ENCODE results near the gene FANCC.
"Not testable (repeated sequence)": the region's sequence is repeated elsewhere in the genome, so short reads cannot be mapped to it uniquely, and the experiment has no call there.

Gene FANCC

DNA sequence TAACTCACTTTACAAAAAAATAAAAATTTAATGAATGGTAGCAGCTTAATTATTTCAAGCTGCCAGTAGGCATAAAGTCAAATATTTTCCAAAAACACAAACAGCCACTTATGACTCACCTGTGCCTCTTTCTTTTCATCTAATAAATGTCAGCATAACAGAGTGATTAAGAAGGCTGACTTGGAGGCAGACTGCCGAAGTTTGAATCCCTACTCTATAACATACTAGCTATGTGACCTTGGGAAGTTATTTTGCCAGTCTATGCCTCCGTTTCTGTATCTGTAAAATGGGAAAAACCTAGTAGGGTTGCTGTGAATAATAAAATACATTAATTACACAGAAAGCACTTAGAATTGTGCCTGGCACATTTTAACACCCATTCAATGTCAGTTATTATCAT is 33.8 kb downstream of the FANCC start:
- no peak for DNase-seq (ENCODE audit: low read depth in 2 of 2)

DNA sequence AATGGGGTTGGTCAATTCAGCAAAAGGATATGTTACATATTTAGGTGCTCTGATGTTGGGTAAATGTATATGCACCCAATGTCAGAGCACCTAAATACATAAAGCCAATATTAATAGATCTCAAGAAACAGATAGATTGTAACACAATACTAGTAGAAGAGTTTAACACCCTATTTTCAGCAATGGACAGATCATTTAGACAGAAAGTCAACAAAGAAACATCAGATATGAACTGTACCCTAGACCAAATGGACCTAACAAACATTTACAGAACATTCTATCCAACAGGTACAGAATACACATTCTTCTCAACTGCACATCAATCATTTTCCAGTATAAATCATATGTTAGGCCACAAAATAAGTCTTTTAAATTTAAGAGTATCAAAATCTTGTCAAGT is 35.2 kb downstream of the FANCC start:
- no peak for DNase-seq (ENCODE audit: low read depth in 2 of 2)

DNA sequence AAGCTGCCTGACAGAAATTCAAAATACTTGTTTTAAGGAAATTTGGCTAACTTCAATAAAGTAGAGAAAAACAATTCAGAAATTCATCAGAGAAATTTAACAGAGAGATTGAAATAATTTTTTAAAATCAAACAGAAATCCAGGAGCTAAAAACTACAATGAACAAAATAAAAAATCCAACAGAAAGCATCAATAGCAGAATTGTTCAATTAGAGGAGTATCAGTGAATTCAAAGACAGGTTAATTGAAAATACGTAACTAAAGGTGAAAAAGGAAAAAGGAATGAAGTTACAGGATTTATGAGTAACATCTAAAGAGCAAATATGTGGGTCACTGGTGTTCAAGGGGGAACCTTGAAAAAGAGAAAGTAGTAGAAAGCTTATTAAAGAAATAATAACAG is 36.8 kb downstream of the FANCC start:
- DNase-seq (ENCODE audit: low read depth in 2 of 2), result no peak

DNA sequence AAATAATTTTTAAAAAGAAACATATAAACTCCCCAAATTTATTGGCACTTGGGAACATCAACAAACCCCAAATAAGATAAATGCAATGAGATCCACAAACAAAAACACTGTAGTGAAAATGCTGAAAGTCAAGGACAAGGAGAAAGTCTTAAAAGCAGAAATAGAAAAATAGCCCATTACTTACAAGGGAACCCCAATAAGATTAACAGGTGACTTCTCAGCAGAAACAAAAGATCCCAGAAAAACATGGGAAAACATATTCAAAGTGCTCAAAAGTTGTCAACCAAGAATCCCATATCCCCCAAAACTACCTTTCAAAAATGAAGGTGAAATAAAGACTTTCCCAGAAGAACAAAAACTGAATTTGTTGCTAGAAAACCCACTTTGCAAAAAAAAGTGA is 40.0 kb downstream of the FANCC start:
- DNase-seq (ENCODE audit: low read depth in 2 of 2), result no peak

DNA sequence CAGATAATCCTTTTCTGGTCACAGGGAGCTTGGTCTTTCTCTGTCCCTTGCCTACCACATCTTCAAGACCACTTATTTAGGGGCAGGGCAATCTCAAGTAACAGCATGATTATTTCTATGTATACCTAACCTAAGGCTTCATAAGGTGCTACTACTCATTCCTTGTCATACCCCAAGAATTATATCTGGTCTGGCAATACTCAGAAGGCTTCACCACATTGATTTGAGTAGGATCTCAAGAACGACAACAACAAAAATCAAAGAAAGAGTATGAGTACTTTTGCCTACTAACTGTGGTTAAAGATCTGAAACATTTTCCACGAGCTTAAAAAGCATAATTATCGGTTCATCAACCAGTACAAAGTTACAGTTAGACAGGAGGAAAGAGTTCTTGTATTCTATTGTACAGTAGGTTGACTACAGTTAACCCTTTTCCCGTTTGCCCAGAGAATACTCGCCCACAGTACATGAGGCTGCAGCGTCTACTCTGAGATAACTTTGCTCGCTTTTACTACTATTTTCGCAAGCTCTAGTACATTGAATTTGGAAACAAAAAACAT is 41.0 kb downstream of the FANCC start:
- no peak for DNase-seq (ENCODE audit: low read depth in 2 of 2)

DNA sequence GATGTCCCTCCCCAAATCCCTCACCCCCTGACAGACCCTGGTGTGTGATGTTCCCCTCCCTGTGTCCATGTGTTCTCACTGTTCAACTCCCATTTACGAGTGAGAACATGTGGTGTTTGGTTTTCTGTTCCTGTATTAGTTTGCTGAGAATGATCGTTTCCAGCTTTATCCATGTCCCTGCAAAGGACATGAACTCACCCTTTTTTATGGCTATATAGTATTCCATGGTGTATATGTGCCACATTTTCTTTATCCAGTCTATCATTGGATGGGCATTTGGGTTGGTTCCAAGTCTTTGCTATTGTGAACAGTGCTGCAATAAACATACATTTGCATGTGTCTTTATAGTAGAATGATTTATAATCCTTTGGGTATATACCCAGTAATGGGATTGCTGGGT is 43.3 kb downstream of the FANCC start:
- not testable (repeated sequence) for DNase-seq (ENCODE audit: low read depth in 2 of 2)

DNA sequence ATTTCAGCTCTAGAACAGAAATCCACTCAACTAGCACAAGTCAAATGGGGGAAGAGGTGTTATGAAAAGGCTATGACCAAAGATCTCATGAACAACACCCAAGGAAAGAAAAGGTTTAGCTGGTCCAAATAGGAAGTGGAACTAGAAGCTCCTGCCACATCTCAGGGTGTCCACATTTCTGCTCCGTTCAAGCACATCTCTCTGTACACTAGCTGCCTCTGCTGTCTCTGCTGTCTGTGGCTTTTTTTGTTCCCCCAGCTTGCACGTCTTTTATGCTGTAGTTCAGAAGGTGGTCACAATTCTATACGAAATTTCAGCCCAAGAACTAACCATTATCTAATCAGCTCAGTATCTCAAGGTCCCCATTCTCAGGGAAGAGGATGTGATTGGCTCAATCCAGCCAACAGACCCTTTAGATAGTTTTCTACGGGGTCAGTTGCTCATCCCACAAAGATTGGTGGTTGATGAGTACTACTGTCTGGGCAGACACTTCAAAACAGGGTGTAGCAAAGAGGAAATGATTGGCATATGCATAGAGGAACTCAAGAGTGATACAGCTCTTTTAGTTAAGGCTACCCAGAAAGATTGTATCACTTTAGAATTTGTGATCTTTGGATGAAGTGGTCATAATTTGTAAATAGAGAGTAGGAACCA is 44.0 kb downstream of the FANCC start:
- no peak for DNase-seq (ENCODE audit: low read depth in 2 of 2)

DNA sequence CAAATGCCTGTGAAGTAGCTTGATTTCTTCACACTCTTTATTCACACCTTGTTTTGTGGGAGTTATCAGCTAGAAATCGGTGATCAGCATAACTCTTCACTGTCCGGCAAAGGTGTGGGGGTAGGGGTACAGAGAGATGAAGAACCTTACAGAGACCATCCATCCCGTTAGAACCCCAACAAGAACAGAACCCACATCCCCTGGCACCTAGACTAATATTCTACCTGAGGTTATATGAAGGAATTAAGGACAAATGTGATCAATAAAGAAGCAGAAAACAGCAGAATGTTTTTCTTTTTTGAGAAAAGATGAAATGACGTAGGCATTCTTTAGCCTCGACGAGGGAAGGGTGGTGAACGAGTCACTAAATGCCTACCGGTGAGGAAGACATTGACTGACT is 44.7 kb downstream of the FANCC start:
- DNase-seq (ENCODE audit: low read depth in 2 of 2), result no peak

DNA sequence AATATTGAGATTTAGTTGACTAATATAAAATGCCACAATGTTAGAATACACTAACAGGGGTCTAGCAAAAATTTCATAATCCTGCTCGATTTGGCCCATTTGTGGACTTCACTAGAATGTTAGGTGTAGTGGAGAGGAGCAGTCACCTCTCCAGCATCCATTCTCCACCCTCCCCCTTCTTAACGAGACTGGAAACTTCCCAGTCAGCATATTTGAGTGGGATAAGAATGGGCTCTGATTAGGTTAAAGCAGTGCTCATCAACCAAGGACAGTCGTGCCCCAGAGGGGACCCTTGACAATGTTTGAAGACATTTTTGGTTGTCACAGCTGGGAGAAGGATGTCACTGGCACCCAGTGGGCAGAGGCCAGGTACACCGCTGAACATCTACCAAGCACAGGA is 46.7 kb downstream of the FANCC start:
- no peak for DNase-seq (ENCODE audit: low read depth in 2 of 2)

DNA sequence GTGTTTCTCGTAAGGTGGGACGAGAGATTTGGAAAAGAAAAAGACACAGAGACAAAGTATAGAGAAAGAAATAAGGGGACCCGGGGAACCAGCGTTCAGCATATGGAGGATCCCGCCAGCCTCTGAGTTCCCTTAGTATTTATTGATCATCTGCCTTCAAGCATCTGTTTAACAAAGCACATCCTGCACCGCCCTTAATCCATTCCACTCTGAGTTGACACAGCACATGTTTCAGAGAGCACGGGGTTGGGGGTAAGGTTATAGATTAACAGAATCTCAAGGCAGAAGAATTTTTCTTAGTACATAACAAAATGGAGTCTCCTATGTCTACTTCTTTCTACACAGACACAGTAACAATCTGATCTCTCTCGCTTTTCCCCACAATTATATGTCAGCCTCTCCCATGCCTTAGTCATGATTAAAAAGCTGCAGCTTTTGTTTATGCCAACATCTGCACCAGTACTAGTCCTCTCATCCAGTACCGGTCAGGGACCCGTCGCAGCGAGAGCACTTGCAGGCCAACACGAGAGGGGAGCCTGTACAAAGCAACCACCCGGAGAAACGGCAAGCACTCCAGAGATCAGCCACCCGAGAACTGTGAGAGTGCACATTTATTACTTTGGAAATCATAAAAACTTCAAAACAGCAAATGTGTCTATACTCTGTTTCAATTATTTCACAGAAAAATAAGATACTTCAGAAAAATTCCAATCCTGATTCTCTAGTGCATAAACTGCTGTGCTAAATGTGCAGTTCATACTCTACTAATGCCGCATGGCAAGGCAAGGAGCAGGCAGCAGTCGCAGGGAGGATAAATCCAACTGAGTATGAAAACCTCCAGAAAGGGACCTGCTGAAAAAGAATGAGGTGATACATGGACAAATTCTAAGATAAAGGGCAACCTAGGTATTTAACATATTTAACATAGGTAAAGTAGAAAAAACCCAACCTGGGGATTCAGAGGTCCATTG is 47.4 kb downstream of the FANCC start:
- not testable (repeated sequence) for DNase-seq (ENCODE audit: low read depth in 2 of 2)

DNA sequence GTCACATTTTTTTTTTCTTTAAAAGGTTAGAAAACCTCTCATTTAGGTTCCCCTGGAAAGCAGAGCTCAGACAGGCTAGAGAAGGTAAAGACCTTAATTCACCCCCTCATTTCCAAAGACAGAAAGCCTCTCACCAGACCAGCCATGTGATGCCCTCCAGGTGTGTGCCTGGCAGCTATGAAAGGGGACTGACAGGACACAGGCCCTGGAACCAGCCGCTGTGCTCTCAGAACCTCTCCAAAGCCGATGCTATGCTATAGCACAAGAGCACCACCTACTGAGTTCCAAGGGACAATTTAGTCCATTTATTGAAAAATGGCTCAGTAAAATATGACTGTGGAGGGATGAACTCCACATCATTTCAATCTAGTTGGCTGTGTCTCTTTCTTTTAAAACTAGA is 48.8 kb downstream of the FANCC start:
- no peak for DNase-seq (ENCODE audit: low read depth in 2 of 2)

DNA sequence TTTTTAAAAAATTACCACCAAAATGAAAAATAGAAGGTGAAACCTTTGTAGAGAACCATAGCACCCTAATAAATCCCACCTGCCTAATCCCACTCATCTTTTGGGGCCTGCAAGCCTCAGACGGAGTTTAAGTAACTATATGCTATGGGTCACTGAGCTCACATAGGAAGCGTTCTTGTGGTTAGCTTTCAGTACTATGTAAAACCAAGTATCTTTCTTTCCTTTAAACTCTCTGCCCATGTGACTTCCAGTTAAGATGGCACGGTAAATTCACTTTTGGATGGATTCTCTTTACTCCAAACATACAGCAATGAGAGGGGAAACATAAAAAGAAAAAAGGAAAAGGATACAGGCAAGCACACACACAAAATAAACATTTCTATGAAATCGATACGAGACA is 50.9 kb downstream of the FANCC start:
- DNase-seq (ENCODE audit: low read depth in 2 of 2), result no peak

DNA sequence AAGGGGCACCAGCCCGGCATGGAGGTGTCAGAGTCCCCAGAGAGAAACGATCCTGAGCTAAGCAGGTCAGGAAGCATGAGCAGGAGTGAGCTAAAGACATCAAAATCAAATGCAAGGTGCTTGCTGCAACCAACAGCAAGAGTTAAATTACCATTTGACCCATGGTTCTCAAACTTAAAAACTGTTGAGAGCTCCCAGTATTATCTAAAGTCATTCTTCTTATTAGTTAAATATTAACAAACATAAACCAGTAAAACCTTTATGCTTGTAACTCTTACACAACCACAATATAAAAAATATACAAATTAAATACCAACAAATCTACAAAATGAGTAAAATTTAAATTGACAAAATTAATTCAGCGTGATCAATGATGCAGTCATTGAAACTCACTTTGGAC is 51.5 kb downstream of the FANCC start:
- no peak for DNase-seq (ENCODE audit: low read depth in 2 of 2)

DNA sequence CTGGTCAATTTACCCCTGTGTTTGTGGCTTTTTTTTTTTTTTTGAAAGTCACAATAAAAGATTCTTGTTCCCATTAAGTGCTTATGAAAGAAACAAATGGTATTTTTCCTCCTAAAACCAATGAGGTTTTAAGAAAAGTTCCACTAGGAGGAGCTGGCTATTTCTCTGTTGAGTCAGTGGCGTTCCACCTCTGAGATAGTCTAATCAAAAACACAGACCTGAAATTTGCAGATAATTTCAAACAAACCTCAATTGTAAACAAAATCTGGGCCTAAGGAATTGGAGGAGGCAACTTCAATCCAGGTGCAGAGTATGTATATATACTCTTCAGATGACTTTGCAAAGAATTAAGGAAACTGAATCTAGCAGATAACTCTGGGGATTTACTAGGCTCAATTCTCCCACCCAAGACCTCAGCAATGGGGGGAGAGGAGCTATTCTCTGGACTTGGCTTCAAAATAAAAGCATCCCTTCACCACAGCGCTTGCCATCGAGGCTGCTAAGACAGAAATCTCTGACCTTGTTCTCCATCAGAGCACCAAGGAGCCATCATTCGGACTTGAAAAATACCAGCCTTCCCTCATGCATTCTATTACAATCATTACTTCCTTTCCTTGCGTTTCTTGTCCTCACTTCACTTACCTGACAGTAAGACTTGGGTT is 52.4 kb downstream of the FANCC start:
- no peak for DNase-seq (ENCODE audit: low read depth in 2 of 2)

DNA sequence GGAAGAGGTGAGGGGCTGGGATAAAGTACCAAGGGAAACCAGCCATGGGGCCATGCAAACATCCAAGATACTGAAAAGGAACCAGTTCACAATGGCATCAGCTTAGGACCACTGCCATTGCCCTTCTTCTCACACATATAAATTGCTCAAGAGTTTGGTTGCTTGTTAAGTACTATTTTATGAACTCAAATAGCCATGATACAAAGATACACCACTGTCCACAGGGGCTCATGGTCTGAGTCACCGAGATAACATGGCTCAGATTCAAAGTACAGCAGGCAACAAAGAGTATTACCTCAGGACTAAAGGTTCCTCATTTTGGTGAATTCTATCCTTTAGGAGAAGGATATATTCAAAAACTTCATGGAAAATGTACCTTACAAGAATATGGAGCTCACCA is 55.6 kb downstream of the FANCC start:
- no peak for DNase-seq (ENCODE audit: low read depth in 2 of 2)

DNA sequence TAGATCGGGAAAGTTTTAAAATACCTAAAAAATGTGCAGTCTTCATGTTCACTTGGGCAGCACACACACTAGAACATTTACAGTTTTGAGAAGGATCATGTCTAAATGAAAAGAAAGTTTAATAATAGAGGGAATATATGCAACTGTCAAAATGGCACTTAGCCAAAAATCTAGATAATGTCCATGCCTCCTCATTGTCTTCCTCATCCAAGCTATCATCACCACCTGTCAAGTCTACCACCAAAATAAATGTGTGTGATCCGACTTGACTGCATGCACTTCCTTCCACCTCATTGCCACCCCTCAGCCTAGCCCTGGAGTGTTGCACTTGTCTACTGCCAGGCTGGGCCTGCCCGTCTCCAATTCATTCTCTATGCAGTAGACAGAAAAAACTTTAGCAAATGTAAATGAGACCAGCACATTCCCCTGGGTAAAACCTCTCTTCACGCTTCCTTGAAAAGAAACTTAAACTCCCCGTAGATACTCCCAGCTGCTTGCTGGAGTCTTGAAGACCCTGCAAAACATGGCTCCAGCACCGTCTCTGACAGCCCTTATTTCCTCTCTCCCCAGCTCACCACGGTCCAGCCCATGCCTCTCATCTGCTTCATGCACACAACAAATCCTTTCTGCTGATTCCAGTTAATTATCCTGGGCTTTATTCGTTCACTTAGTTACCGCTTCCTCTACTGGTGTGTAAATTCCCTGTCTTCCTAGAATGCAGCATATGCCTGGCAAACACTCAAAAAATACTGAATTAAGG is 66.9 kb downstream of the FANCC start:
- no peak for DNase-seq (ENCODE audit: low read depth in 2 of 2)

DNA sequence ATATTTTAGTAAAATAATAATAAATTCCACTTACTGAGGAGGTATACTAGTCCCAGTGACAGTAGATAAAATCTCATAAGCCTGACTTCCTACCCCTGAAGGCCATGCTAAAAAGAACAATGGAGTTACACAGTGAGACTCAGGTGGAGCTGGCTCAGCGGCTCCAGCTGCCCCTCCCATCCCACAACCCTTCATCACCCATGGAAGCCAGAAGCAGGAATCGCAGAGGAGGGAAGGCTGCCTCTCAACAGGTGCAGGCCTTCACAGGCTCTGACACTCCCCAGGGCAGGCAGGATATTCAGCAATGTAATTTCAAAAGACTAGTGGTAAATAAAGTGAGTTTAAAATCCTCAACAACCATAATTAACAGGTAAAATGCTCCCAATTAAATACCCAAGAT is 67.5 kb downstream of the FANCC start:
- DNase-seq (ENCODE audit: low read depth in 2 of 2), result no peak

DNA sequence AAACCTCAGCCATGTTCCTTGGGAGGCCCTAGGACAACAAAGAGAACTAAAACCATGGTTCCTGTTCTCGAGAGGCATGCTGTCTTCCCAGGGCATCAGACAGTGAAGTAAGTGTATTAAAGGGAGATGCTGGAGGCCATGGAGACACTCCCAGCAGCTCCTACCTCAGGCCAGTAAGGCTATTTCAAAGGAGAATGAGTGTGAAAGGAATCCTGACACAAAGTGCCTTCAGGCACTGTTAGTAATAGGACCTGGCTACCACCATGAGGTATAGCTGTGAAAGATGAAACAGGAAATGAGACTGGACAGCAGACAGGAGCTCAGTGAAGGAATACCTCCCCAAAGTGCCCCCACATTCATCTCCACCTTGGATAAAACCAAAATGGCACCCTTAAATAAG is 71.0 kb downstream of the FANCC start:
- DNase-seq (ENCODE audit: low read depth in 2 of 2), result no peak

DNA sequence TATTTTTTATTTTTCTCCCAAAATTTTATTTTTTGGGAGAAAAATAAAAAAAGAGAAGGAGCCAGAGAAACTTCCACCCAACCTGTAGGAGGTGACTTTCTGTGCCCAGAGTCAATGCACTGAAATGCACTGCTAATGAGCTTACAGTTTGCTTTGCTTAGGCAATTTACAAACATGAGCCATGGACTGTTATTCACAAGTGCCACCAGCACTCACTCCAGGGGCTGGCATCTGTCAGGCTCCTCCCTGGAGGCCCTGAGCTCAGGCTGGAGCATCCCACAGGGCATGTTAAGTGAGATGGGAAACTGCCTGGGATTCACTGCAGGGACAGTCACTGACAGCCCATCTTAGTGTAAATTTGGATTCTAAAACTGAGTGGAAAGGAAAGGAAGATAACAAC is 74.9 kb downstream of the FANCC start:
- no peak for DNase-seq (ENCODE audit: low read depth in 2 of 2)

DNA sequence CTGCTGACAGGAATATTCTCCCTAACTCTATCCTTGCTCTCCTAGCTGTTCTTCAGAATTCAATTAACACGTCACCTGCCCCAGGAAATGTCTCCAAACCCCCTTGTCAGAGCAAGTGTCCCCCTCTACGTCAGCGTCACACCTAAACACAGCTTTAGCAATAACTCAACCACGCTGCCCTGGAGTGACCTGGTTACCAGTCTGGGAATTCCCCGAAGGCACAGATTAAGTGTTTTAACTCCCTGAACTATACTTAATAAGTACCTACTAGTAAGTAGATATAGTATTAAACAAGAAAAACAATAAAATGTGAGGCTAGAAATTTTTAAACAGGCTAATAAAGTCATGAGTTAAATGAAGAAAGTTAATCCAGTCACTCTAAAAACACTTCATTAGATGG is 78.4 kb downstream of the FANCC start:
- no peak for DNase-seq (ENCODE audit: low read depth in 2 of 2)

DNA sequence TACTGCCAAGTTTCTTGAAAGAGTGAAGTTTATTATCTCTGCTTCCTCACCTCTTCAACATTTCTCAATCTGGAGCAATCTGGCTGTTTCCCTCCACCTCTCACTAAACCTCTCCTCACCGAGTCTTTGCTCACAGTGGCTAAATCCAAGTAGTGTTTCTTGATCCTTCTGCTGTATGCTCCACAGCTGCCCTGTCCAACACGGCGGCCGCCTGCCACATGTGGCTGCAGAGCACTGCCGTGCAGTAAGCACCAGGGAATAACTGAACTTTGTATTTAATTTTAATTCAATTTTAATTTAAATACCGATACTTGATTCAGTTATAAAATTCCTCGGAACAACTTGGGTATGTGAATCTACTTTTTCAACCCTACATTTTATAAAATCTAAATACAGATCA is 80.2 kb downstream of the FANCC start:
- DNase-seq (ENCODE audit: low read depth in 2 of 2), result no peak

DNA sequence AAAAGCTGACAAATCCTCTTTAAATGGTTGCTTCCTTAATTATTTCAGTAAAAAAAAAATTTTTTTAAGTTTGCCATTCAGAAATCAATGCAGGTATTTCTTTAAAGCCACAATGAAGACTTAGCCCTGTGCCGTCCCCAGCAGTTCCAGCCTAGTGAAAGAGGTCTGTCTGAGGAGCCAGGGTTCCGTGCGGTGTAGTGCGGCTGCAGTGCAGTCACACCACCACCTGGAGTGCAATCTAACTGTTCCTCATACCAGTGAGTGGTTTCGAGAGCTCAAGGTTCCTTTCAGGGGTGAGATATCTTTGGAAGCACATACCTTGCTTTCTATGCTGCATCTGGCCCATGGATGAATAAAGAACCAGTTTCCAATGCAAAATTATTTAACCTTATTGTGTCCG is 87.5 kb downstream of the FANCC start:
- no peak for DNase-seq (ENCODE audit: low read depth in 2 of 2)

Measured in stimulated activated CD4-positive, alpha-beta T cell treated with anti-CD3 and anti-CD28 coated beads, Interleukin-12 subunit alpha, Interleukin-12 subunit beta, amount 100 ng/mL, for 24 hours (primary cell).